AG20443 (cell line): ENCODE data around the gene TACC2.
"Not testable (repeated sequence)": the region's sequence is repeated elsewhere in the genome, so short reads cannot be mapped to it uniquely, and the experiment has no call there.

ENCODE experiments used
- DNase-seq: peaks from one replicate; pipeline ENCODE4 v3.0.0; 2012; ENCODE audit warnings: low spot score, mixed read lengths

TACC2 gene

DNA sequence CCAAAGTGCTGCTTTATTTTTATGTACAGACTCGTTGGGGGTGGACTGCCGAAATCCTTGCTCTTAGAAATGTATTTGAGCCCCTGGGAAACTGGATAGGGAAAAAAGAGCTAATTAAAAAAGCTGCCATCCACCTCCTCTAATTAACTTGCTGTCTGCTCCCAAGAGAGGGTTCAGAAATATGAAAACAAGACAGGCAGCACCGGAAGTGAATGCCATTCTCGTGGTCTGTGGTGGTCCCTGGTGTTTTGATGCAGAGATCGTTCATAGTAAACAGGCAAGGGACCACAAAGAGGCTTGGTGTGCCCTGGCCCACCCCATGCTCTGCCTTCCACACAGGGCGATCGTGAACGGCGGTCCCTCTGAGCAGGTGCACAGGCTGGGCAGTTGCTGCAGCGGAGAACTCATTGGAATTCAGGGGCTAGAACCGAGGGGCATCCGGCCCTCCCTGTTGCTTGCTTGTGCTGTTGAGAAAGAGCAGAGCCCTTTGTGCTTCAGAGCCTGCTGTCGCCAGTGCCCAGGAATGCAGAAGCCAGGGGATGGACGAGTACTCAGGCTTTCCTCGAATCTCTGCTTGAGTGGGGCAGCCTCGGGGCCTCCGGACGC, 203.1 kb downstream of the TACC2 start:
- DNase-seq, result no peak

DNA sequence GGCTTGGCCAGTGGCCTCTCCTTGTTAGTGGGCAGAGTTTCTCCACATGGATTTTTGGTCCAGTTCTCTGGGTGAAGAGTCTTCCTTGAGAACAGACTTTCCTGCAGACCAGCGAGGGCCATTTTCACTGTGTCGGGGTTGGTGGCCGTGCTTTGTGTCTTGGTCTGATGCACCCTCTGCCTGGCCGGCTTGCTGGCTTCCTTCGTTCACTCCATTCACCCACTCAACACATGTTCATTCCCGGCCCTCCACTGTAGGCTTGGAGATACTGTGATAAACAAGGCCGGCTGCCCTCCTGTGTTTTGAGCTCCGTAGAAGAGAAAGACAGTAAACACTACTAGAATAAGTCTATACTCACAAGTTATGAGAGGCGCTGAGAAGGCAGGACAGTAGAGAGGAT, 205.3 kb downstream of the TACC2 start:
- DNase-seq, result no peak

DNA sequence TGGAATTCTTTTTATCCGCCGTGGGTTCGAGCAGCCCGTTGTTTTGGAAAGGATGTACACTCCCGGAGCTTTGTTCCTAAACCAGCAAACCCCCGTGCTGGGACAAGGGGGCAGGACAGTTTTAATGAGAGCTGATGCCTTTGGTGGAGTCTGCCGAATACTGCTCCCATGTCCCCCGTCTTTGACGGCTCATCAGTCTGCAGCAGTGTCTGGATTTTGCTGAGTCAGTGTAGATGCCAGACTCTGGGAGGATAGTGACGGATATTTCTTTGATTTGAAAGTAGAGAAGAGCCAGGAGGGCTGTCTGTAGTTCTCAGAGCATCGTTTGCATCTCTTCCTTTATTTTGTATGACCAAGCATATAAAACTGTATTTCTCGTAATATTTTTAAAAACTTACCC, 207.3 kb downstream of the TACC2 start:
- DNase-seq, result no peak

DNA sequence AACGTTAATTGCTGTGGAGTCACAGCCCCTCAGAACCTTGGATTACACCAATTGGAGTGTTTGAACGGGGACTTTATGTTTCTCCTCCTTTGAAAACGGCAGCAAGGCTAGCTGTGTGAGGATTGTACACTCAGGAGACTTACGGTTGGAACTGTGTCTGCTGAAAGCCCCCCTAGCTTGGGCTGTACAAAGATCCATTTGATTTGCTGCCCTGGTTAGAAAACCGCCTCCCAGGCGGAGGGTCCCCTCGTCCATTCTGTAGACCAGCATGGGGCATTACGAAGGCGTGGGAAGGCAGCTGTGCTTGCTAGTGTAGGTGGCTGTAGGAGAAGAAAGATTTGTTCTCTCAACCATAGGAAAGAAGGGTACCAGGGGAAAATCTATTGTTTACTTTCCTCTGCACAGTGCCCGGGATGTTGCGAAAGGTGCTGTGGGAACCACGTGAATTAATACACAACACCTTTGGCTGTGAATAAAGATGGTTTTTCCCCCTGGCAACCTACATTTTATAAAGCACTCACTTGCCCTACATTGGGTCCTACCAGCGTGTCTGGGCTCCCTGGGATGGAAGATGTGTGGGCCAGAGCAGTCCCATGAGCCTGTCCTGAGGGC, 208.8 kb downstream of the TACC2 start:
- no peak for DNase-seq

DNA sequence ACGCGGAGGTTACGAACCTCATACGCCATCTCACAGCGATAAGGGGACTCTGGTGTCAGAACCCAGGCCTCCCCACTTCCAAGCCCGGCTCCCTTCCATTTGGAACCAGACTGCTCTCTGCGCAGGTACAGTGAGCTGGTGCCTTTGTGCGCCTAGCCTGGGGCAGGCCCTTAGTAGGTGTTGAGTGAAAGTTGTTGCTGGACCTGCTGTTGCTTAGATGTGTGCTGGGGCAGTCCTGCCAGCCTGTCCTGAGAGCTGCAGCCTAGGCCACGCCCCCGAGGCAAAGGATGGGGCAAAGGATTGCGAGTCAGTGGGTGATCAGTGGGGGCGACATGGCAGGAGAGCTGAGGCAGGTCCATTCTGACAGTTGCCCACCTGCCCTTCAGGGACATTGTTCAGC, 209.7 kb downstream of the TACC2 start:
- DNase-seq, result no peak

DNA sequence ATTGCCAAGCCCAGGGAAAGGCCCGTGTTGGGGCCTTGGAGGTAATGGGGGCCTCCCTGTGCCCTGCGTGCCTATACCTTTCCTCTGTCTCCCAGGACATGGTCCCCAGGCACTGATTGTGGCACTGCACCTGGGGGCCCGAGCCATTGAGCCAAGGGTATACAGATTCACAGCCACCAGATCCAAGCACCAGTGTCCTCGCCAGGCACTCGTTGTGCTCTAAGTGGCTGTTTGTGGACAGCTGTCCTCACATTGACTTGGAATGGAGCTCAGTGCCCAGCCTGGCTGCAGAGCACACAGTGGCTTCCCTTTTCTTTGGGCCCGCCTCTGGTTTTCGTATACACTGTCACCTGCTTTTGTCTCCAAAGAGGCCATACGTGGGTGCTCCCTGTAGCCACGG, 210.1 kb downstream of the TACC2 start:
- no peak for DNase-seq

DNA sequence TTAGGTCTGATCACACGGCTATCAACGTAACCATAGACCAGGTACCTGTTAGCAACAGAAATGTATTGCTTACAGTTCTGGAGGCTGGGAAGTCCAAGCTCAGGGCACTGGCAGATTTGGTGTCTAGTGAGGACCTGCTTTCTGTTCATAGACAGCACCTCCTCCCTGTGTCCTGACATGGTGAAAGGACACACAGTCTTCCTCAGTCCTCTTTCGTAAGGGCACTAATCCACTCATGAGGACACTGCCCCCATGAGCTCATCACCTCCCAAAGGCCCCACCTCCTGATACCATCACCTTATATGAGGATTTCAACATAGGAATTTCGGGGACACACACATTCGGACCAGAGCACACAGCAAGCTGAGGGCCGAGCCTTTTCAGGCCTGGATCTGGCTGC, 210.7 kb downstream of the TACC2 start:
- no peak for DNase-seq

DNA sequence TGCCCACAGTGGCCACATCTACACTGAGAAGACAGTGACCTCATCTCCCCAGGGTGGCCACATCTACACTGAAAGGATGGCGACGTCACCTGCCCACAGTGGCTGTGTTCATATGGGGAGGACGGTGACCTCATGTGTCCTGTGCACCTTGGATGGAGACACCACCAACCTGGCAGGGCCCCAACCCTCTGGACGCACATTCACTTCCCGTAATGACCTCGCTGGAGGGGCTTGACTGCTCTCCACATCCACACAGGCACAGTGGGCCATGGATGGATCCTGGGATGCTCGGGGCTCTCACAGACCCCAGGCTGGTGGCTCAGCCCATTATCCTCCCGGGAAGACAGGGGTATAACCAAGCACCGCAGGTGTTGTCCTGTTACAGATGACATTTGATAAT, 212.4 kb downstream of the TACC2 start:
- no peak for DNase-seq

DNA sequence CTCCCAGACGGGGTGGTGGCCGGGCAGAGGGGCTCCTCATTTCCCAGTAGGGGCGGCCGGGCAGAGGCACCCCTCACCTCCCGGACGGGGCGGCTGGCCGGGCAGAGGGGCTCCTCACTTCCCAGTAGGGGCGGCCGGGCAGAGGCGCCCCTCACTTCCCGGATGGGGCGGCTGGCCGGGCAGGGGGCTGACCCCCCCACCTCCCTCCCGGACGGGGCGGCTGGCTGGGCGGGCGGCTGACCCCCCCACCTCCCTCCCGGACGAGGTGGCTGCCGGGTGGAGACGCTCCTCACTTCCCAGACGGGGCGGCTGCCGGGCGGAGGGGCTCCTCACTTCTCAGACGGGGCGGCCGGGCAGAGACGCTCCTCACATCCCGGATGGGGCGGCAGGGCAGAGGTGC, 214.2 kb downstream of the TACC2 start:
- DNase-seq, result not testable (repeated sequence)

DNA sequence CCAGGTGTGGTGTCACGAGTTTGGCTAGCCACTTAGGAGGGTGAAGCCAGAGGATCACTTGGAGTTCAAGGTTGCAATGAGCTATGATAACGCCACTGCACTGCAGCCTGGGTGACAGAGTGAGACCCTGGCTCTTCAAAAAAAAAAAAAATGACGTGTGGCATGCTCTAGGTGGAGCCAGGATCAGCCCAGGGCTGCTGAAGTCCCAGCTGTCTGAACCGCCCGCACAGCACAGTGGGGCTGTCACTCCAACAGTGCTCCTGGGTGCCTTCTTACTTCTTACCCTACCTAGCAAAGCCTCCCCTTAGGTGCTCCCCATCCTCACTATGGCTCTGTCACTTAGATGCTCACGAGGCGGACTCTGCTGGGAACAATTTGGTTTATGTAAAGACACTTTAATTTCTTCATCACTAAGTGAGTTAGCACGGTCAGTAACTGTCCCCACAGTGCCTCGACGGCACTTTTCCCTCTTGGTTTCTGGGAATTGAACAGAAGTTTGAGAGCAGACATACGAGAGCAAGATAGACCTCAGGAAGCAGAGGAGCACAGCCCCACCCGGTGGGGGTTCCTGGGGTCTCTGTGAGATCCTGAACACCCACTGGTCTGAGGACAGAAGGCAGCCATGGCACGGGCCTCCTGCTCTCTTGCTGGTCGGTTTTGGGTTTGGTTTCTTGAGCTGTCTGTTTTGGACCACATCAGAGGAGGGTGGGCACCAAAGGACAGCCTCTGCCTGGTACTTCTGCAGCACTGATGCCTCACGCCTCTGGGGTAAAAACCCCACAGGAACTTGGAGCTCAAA, 215.9 kb downstream of the TACC2 start:
- DNase-seq, result no peak

DNA sequence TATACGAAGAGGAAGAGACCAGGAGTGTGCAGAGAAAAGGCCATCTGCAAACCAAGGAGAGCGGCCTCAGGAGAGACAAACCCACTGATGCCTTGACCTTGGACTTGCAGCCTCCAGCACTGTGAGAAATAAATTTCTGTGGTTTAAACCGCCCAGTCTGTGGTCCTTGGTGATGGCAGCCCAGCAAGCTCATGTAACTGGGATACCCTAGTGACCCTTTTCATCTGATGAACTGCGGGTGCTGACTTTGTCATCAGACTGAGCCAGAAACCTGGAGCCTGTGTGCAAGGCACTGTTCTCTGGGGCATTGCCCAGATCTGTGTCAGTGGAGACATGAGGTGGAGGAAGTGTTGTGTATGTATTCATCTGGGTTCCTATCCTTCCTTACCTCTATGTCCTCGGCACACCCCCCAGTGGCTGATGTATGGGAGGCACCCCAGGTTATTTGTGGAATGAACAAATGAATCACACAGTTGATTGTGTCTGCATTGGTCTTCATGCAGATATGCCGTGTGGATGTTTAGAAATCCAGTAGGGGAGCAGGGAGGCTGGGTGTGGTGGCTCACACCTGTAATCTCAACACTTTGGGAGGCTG, 217.6 kb downstream of the TACC2 start:
- DNase-seq, result no peak

DNA sequence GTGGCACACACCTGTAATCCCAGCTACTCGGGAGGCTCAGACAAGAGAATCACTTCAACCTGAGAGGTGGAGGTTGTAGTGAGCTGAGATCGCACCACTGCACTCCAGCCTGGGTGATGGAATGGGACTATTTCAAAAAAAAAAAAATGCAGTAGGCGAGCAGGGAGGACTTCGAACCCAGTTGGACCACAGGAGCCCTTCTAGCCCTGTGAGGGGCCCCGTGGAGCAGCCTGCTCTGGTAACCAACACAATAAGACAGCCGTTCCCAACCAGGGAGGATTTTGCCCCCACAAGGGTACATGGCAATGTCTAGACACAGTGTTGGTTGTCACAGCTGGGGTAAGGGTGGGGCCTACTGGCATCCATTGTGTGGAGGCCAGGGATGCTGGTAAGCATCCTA, 218.2 kb downstream of the TACC2 start:
- no peak for DNase-seq

DNA sequence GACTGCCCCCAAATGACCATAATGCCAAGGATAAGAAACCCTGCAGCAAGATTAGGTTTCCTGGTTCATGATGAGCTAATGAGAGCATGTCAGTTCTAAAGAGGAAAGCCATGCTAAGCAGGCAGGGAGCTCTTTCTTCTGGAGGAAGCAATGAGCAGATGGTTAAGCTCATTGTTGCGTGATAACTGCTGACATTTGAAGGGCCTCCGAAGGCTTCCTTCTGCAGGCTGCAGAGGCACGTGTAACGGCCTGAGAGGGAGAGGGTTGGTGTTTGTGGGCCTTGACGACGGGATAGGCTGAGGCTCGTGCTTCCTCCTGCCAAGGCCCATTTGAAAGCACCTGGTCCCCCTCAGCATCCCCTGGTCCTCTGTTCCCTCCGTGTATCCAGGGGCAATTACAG, 218.6 kb downstream of the TACC2 start:
- no peak for DNase-seq

DNA sequence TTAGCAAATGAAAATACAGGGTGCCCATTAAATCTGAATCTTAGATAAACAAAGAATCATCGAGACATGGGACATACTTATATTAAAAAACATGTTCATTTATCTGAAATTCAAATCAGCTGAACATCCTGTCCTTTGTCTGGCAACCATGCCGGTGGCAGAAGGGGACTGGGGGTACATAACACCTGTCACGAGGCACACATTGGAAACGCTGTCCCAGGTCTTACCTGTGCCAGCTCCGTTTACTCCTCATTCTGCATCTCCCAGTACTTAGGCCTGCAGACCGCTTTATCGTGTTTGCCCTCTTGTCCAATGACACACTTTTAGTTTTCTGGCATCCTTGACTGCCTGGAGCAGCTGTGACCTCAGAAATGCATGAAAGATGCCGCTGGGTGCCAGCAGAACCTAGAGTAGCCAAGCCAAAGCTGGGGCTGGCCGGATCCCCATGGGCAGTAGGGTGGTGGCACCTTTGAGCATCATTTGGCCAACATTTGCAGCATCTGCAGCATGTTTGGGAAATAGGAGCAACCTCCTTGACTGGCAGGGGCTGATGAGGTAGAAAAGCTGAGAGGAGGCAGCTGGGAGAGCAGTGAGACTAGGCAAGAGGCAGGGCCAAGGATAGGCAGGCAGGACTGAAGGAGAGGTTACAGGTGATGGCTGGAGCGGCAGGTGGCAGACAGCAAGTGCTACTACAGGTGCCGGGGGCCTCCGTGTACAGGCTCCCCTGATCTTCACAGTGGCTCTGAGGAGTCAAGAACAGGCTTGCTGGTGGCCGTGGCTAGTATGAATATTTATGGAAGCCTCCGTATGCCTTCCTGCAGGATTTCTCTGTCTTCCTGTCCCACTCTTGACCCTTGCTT, 219.8 kb downstream of the TACC2 start:
- DNase-seq, result no peak

DNA sequence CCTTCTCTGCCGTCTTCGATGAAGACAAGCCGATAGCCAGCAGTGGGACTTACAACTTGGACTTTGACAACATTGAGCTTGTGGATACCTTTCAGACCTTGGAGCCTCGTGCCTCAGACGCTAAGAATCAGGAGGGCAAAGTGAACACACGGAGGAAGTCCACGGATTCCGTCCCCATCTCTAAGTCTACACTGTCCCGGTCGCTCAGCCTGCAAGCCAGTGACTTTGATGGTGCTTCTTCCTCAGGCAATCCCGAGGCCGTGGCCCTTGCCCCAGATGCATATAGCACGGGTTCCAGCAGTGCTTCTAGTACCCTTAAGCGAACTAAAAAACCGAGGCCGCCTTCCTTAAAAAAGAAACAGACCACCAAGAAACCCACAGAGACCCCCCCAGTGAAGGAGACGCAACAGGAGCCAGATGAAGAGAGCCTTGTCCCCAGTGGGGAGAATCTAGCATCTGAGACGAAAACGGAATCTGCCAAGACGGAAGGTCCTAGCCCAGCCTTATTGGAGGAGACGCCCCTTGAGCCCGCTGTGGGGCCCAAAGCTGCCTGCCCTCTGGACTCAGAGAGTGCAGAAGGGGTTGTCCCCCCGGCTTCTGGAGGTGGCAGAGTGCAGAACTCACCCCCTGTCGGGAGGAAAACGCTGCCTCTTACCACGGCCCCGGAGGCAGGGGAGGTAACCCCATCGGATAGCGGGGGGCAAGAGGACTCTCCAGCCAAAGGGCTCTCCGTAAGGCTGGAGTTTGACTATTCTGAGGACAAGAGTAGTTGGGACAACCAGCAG, 221.7 kb downstream of the TACC2 start:
- DNase-seq, result no peak

DNA sequence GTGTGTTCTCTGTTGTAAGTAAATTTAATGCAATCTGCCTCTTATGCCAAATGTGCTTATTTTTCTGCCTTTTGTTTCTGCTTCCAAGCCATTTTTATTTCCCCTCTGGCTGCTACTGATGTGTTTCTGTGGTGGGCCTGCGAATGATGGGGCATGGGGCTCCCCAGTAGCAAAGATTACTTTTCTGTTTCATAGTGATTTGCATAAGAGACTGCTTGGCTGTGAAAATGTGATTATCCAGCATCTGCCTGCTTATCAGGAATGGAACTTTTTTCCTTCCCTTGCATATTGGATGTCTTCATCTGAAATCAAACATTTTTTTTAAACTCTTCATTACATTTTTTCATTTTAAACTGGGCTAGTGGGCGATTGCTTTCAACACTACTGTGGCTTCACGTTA, 224.4 kb downstream of the TACC2 start:
- DNase-seq, result no peak

DNA sequence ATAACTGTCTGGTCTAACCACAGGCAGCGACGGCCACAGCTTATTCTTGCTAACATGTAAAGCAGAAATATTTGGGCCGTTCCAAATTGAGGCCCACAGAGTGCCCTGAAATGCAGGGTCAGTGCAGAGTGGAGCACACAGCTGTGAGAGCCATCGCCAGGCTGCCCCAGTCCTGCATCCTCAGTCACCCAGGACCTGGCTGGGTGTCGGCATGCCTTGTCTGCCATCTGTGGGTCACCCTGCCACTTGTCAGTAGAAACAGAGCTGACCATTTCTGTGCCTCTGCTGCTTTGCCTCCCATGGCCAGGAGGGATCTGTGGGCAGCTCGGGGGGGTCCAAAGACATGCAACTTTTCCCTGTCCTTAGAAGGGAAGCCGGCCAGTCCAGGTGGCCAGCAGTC, 224.8 kb downstream of the TACC2 start:
- no peak for DNase-seq

DNA sequence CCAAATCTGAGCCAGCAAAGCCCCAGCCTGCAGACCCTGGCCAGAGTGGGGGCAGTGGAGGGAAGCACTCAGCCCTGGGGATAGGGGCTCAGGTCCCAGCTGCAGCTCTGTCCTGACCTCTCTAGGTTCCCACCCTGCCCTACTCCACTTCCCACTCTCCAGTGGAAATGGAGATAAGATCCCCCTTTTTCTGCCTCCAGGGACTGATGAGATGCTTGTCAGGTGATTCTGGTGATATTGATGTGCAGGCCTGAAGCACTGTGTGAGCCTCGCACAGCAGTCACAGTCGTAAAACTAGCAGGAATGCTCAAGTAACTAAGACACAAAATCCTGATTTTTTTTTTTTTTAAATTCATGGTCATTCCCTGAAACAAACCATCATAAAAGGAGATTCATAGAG, 227.1 kb downstream of the TACC2 start:
- DNase-seq, result no peak

DNA sequence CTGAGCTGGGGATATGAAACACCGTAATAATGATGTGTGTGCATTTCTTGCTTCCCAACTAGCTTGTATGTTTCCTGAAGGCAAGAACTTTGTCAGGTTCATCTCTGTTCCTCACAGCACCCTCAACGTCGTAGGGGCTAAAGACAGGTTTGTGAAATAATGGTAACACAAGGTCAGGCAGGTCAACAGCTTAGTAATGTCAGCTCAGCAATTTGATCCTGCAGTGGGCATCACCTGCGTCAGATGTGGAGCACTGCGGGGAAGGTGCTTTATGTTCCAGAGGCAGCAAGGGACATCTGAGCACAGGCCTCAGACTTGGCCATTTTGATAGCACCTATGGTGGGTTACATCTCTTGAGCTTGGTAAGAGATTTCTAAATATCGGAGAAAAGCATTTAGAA, 230.4 kb downstream of the TACC2 start:
- DNase-seq, result no peak

DNA sequence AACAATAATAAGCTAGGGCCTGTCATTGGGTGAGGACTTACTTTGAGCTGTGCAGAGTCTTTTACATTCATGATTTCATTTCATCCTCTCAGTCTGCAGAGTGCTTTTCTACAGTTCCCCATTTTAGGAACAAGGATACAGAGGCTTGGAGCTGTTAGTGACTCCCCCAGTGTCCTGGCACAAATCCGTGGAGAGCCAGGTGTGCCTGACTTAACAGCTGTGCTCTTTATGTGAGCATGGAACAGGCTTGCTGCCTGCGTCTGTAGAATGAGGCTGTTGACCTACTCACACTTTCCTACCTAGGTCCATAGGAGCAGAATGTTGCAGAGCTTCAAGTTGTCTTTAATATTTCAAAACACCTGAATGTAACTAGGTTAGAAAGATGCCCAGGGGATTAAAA, 231.8 kb downstream of the TACC2 start:
- DNase-seq, result no peak

DNA sequence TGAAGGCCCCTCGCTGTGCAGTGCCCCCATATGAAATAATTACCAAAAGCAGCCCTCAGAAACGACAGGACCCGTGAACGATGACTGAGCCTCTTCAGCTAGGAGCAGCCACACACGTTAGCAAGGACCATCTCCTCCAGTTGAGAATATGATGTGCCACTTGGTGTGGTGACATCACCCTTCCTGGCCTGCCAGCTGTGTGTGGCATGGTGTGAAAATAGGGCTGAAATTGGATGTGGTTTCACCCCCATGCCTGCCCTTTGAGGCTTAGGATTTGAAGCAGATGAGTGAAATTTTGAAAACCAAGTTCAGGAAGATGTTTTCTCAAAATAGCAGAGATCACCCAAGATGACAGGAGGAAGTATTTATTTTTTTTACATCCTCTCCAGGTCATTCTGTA, 233.0 kb downstream of the TACC2 start:
- DNase-seq, result no peak
